GM20000 (cell line): ENCODE results near the gene NKX6-1.

Experiments used
- DNase-seq: peaks from one replicate; pipeline ENCODE4 v3.0.0; 2012; ENCODE audit warnings: low spot score
- CTCF ChIP-seq: IDR thresholded peaks from 2 replicates; pipeline ENCODE4 v1.5.1; 2012; ENCODE audit warnings: mild to moderate bottlenecking, control low read depth; ENCODE audit errors: extremely low read depth, missing control alignments

NKX6-1 gene

GRCh38 chr4:84490663-84491062 lies 8.4 kb downstream of the NKX6-1 start:
- DNase-seq: no peak
- no peak for TF ChIP-seq CTCF

- no peak for DNase-seq
- TF ChIP-seq CTCF: no peak
These were observed 14.9 kb downstream of the NKX6-1 start for GRCh38 chr4:84484236-84484635.

- no peak for TF ChIP-seq CTCF
- peak; percentile 7 for DNase-seq
These were observed 15.4 kb downstream of the NKX6-1 start for GRCh38 chr4:84483688-84484087.

- peak; percentile 28 for TF ChIP-seq CTCF
- peak; percentile 11 for DNase-seq
These were observed 16.2 kb downstream of the NKX6-1 start for GRCh38 chr4:84482564-84483563.

GRCh38 chr4:84481860-84482245 lies 17.2 kb downstream of the NKX6-1 start:
- peak; percentile 8 for DNase-seq
- TF ChIP-seq CTCF: no peak

- TF ChIP-seq CTCF: no peak
- DNase-seq: no peak
These were observed 17.8 kb downstream of the NKX6-1 start for GRCh38 chr4:84481077-84481859.

- no peak for TF ChIP-seq CTCF
These were observed 19.0 kb downstream of the NKX6-1 start for GRCh38 chr4:84480082-84480481.

More at GRCh38 chr4:84480082-84480481, 19.0 kb downstream of the NKX6-1 start:
- DNase-seq: no peak
